Panc1 (cell line): ENCODE measurements around the gene PRKAG2. TPM values are rescaled to one million over a fixed set of nuclear protein-coding genes. Genes with fewer than 3 reads are reported as not detected.

Experiments used
- ATAC-seq: fragments of 200-7000 bp; cut with Tn5 transposase; 2 replicates; pipeline ENCODE4 v1.9.1; 2020; ENCODE audit warnings: mild to moderate bottlenecking, moderate library complexity
- BruUV-seq: library from RNA; stranded (reverse); fragments of 400-500 nt; replicated peaks from 2 replicates; lab custom pipeline; 2021; lab: Mats Ljungman, UMichigan
- CTCF ChIA-PET: fragments of 300-600 bp; sonication (Branson Sonifier 250); formaldehyde crosslinking; loops from one replicate; lab custom pipeline; 2022; ENCODE audit warnings: antibody characterized with exemption; lab: Charles Lee
- POLR2A ChIA-PET: fragments of 300-600 bp; sonication (Branson Sonifier 250); formaldehyde crosslinking; loops from one replicate; lab custom pipeline; 2022; ENCODE audit warnings: antibody characterized with exemption; lab: Charles Lee
- DNase-seq: peaks from one replicate; pipeline ENCODE4 v3.0.0-alpha.2; 2010; ENCODE audit warnings: low read depth, low spot score
- H3K27ac ChIP-seq: 2 replicates; pipeline ENCODE4 v1.5.1; 2011; ENCODE audit warnings: mild to moderate bottlenecking, low read length, inconsistent platforms
- H3K27me3 ChIP-seq: fragments of 200-500 bp; sonication (Bioruptor generic); 2 replicates; pipeline ENCODE4 v1.6.0; 2014; ENCODE audit warnings: low read length, inconsistent platforms; ENCODE audit not compliant: control insufficient read depth, insufficient read depth
- H3K36me3 ChIP-seq: fragments of 200-500 bp; sonication (Bioruptor generic); 2 replicates; pipeline ENCODE4 v1.5.1; 2014; ENCODE audit warnings: inconsistent platforms, mild to moderate bottlenecking, low read length, moderate library complexity; ENCODE audit not compliant: control insufficient read depth, insufficient read depth
- H3K4me1 ChIP-seq: 2 replicates; pipeline ENCODE4 v1.5.1; 2011; ENCODE audit warnings: inconsistent platforms, mild to moderate bottlenecking, low read length, moderate library complexity; ENCODE audit not compliant: control insufficient read depth, insufficient read depth
- H3K4me3 ChIP-seq, 2 experiments: 2 replicates each; pipeline ENCODE4 v1.5.1; 2011 to 2012; ENCODE audit warnings: low read depth in 2 of 2, low read length in 2 of 2, mild to moderate bottlenecking in 2 of 2, inconsistent platforms in 1 of 2, moderate library complexity in 1 of 2
- H3K9me3 ChIP-seq: fragments of 200-500 bp; sonication (Bioruptor generic); 2 replicates; pipeline ENCODE4 v1.5.1; 2014; ENCODE audit warnings: low read depth, mild to moderate bottlenecking, inconsistent platforms, low read length, moderate library complexity; ENCODE audit not compliant: control insufficient read depth, insufficient read depth
- POLR2AphosphoS5 ChIP-seq: IDR thresholded peaks from 2 replicates; pipeline ENCODE4 v1.6.1; 2012; ENCODE audit warnings: mild to moderate bottlenecking, low read depth, low read length, moderate library complexity
- SIN3A ChIP-seq: IDR thresholded peaks from 2 replicates; pipeline ENCODE4 v1.6.1; 2012; ENCODE audit warnings: low read depth, mild to moderate bottlenecking, low read length, moderate library complexity, borderline replicate concordance; ENCODE audit not compliant: insufficient read depth
- TCF7L2 ChIP-seq: IDR thresholded peaks from 2 replicates; pipeline ENCODE4 v1.6.1; 2011; ENCODE audit warnings: mild to moderate bottlenecking, low read depth, low read length, inconsistent platforms
- in situ Hi-C: cut with HindIII; loops from 2 replicates; pipeline ENCODE4 v1.10.0; 2016; ENCODE audit warnings: low sequenced_read_pairs, low pct_unique_long_range_greater_than_20kb
- intact Hi-C: fragments of 100-400 bp; cut with micrococcal nuclease; formaldehyde crosslinking; loops from one replicate; pipeline ENCODE4 v1.10.0; 2022; ENCODE audit not compliant: unreplicated experiment
- total RNA-seq: library from RNA; stranded (reverse); gene quantifications from one replicate; pipeline ENCODE4 v1.2.1, GENCODE V29; 2021; ENCODE audit not compliant: unreplicated experiment
- TF ChIP-seq, protein P1 (sequence below): fragments of 450-650 bp; IDR thresholded peaks from 2 replicates; pipeline ENCODE4 v1.5.1; 2017; ENCODE audit warnings: mild to moderate bottlenecking
- TF ChIP-seq, protein P2 (sequence below), 2 experiments: IDR thresholded peaks; 2 replicates each; pipeline ENCODE4 v1.6.1; 2011 to 2012; ENCODE audit warnings: low read depth in 2 of 2, control low read depth in 1 of 2, low read length in 1 of 2, mild to moderate bottlenecking in 1 of 2, moderate library complexity in 1 of 2; ENCODE audit not compliant: insufficient read depth in 1 of 2

Gene PRKAG2
- total RNA-seq, 1 experiment from 2014 or later: 71.6 TPM

DNA sequence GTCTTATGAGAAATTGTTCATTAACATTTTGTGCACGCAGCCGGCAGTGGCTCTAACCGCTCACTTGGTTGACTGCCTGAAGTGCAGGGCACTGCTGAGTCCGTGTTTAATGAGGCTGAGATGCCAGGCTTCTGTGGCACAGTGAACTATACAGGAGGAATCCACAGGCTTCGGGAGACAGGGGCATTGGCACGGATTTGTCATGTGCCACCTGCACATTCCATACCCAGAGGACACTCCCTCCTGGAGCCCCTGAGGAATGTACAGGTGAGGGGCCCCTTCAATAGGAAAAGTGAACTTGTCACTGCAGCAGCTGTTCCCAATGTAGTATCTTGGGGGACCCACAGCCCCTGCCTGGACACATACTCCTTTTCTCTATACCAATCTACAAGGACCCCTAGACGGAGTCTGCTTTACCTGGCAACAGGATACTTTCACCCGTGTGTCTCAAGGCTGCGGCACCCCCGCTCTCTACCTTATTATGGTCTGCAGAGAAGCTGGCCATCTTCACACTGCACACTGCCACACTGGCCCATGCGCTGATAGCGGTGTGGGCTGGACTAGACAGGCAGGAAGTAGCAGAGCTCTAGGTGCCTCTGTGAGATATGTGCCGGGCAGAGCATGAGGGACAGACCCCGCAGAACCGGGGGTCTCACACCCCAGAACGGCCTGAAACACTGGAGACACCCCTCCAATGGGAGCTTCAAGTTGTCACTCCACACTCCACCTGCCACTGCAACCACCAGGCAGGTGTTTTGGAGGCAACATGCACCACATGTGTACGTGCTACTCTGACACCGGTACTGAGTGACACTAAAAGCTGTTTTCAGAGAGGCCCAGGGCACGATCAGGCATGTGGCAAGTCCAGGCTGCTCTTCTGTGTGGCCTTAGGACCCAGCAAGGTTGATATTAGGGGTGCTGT lies 285.8 kb downstream of the PRKAG2 start:
- intact Hi-C loops: no loop called here
- H3K27ac ChIP-seq: no peak overlapping the region; the same call in 1 of the 2 replicates
- BruUV-seq: no TSS peak
- H3K27me3 ChIP-seq: no peaks in the 10 kb centered on the region
- peaks cover 5% of the 10 kb centered on the region for H3K36me3 ChIP-seq
- TF ChIP-seq, protein P1, sequence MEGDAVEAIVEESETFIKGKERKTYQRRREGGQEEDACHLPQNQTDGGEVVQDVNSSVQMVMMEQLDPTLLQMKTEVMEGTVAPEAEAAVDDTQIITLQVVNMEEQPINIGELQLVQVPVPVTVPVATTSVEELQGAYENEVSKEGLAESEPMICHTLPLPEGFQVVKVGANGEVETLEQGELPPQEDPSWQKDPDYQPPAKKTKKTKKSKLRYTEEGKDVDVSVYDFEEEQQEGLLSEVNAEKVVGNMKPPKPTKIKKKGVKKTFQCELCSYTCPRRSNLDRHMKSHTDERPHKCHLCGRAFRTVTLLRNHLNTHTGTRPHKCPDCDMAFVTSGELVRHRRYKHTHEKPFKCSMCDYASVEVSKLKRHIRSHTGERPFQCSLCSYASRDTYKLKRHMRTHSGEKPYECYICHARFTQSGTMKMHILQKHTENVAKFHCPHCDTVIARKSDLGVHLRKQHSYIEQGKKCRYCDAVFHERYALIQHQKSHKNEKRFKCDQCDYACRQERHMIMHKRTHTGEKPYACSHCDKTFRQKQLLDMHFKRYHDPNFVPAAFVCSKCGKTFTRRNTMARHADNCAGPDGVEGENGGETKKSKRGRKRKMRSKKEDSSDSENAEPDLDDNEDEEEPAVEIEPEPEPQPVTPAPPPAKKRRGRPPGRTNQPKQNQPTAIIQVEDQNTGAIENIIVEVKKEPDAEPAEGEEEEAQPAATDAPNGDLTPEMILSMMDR: no peak
- TF ChIP-seq SIN3A (no peak), TCF7L2 (no peak), POLR2AphosphoS5 (no peak)
- TF ChIP-seq, protein P2, sequence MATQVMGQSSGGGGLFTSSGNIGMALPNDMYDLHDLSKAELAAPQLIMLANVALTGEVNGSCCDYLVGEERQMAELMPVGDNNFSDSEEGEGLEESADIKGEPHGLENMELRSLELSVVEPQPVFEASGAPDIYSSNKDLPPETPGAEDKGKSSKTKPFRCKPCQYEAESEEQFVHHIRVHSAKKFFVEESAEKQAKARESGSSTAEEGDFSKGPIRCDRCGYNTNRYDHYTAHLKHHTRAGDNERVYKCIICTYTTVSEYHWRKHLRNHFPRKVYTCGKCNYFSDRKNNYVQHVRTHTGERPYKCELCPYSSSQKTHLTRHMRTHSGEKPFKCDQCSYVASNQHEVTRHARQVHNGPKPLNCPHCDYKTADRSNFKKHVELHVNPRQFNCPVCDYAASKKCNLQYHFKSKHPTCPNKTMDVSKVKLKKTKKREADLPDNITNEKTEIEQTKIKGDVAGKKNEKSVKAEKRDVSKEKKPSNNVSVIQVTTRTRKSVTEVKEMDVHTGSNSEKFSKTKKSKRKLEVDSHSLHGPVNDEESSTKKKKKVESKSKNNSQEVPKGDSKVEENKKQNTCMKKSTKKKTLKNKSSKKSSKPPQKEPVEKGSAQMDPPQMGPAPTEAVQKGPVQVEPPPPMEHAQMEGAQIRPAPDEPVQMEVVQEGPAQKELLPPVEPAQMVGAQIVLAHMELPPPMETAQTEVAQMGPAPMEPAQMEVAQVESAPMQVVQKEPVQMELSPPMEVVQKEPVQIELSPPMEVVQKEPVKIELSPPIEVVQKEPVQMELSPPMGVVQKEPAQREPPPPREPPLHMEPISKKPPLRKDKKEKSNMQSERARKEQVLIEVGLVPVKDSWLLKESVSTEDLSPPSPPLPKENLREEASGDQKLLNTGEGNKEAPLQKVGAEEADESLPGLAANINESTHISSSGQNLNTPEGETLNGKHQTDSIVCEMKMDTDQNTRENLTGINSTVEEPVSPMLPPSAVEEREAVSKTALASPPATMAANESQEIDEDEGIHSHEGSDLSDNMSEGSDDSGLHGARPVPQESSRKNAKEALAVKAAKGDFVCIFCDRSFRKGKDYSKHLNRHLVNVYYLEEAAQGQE (IDR thresholded peaks at IDR 0.05; ENCODE audit: insufficient read depth in 1 of 2, low read depth in 2 of 2, low read length in 1 of 2): no peak
- CTCF ChIA-PET: no interaction called here
- in situ Hi-C loops: no loop called here
- peaks cover 12% of the 10 kb centered on the region for H3K4me1 ChIP-seq
- DNase-seq (no peak), ATAC-seq (peak; percentile 55; the same call in 1 of the 2 replicates)
- H3K4me3 ChIP-seq: no peak overlapping the region
- H3K9me3 ChIP-seq: no peaks in the 10 kb centered on the region
- POLR2A ChIA-PET: no interaction called here

DNA sequence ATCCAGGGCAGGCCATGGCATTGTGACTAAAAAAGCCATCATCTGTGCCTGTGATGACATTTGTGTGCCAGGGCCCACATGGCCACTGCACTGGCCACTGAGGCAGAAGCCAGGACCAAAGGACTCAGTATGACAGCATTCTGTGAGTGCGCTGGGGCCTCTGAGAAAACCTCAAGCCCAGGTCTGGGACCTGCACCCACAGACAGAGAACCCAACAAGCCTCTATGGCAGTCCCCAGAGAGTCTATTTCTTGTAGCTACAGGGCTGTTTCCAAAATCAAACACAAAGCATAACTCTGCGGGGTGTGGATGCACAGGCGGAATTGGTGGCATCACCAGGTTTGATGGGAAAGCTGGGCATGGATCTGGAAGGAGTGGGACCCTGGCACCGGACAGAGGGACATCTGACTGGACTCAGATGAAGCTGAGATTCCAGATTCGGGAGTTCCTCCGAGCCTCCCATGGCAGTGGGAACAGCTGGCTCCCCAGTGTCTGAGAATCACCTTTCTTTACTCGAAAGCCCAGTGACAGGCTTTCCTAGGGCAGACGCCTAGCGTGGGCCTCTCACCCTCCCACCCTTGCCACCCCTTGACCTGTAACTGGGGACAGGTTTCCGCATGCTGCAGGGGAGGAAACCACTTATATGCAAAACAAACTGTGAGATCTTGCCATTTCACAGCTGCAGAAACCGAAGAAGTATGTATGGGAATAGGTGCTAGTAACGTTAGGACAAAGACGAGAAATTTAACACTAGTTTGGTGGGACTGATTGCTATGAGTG lies 286.7 kb downstream of the PRKAG2 start:
- DNase-seq (no peak), ATAC-seq (no peak)
- Histone ChIP-seq H3K4me1 (peaks cover 3% of the 10 kb centered on the region), H3K9me3 (no peaks in the 10 kb centered on the region), H3K36me3 (peaks cover 5% of the 10 kb centered on the region), H3K27me3 (no peaks in the 10 kb centered on the region), H3K27ac (no peak overlapping the region), H3K4me3 (no peak overlapping the region)
- no TSS peak for BruUV-seq
- POLR2A ChIA-PET: no interaction called here
- in situ Hi-C loops (no loop called here), intact Hi-C loops (no loop called here)
- CTCF ChIA-PET: no interaction called here
- TF ChIP-seq POLR2AphosphoS5: no peak
- TF ChIP-seq, protein P2 (IDR thresholded peaks at IDR 0.05; ENCODE audit: insufficient read depth in 1 of 2, low read depth in 2 of 2, low read length in 1 of 2): no peak
- TF ChIP-seq, protein P1: no peak
- TF ChIP-seq TCF7L2: no peak
- no peak for TF ChIP-seq SIN3A
